ENCODE data around the gene TMEM174.
"Not testable (repeated sequence)": the region's sequence is repeated elsewhere in the genome, so short reads cannot be mapped to it uniquely, and the experiment has no call there.

Gene TMEM174

GRCh38 chr5:73193592-73193991 is 20.6 kb downstream of the TMEM174 start:
- DNase-seq (ENCODE audit: low read depth in 2 of 2), result no peak

DNA sequence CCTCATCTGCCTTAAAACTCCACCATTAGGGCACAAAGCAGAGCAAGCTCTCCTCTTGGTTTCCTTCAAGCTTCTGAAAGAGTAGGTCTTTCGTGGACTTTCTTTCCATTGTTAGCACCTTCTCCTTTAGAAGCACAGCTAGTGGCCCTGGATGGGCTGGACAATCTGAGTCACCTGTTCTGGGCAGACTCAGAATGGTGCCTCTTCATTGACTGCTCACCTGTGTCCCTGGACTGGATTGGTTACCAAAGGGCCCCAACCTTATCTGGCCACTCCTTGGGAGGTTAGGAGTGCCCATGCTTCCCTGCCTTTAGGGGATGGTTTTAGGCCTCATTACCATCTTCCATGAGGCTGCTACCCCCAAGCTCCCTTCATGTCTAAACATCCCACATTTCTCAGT is 23.2 kb downstream of the TMEM174 start:
- DNase-seq (ENCODE audit: low read depth in 2 of 2), result no peak

- DNase-seq (ENCODE audit: low read depth in 2 of 2), result no peak
These were observed 24.8 kb downstream of the TMEM174 start for GRCh38 chr5:73197637-73198257.

DNA sequence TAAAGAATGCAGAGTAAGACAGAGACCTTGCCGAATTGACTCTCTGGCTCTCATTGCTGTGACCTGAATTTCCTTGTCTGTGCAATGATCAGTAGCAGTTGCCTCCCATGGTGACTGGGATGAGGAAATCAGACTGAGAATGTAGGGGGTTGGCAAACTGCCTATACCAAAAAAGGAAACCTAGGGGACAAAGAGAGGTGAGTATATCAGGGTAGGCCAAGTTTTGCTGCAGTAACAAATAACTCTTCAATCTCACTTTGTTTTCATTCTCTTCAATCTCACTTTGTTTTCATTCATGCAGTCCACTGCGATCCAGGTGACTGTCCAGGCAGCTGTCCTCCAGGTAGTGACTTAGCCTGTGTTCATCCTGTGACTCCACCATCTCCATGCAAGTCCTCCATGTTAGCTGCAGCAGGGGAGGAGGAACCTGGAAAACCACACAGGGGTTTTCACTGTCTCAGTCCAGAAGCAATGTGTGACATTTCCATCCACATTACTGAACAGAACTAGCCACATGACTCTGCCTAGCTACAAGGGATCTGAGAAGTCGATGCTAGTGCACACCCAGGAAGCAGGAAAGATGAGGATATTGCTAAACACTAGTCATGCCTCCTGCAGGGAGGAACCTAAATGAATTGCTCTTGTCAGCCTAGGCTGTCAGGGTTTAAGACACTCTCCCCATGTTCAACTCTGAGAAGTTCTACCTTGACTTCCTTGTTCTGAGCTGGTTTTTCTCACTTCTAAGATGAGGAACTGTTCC is 26.0 kb downstream of the TMEM174 start:
- no peak for DNase-seq (ENCODE audit: low read depth in 2 of 2)

- no peak for DNase-seq (ENCODE audit: low read depth in 2 of 2)
These were observed 26.7 kb downstream of the TMEM174 start for GRCh38 chr5:73199671-73200070.

DNA sequence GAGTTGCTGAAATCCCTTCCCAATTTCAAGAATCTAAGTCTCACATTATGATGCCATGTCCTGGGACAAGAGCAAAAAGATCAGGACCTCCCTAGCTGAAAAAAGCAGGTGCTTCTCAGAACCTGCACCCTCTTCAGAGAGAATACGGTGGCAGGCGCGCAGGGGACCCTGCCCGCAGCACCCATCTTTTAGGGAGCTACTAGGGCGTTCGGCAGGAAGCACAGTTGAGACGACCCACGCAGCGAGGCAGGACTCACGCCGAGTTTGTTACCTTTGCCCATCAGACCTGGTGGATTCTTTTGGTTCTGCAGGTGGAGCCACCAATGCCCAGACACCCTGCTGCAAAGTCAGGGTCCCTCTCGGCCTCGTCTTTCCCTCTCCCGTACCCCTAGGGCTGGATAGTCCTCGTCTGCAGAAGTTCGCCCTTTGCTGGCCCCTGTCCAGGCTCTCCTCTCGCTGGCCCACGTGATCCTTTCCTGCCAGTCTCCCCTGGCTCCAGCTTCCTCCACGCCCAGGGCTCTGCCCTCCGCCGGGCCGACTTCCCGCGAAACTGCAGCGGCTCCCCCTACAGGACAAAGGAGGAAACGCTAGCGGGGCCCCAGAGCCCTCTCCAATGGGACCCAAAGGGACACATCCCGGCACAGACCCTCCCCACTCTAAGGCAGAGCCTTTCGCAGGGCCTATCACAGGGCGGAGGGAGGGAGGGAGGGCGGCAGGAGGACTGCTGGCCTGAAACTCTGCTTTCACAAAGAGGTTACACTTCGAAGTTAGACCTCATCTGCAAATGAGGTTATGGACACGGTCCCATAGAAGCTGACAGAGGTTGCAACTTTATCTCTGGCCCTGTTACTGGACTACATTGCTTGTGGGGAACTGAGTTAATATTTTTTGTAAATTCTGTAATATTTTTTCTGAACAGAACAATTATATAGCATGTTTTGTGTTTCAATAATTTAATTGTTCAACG is 28.8 kb downstream of the TMEM174 start:
- peak; percentile 67 for DNase-seq (ENCODE audit: low read depth in 2 of 2)

GRCh38 chr5:73204332-73204731 is 31.3 kb downstream of the TMEM174 start:
- no peak for DNase-seq (ENCODE audit: low read depth in 2 of 2)

- no peak for DNase-seq (ENCODE audit: low read depth in 2 of 2)
These were observed 31.7 kb downstream of the TMEM174 start for GRCh38 chr5:73204733-73205132.

DNA sequence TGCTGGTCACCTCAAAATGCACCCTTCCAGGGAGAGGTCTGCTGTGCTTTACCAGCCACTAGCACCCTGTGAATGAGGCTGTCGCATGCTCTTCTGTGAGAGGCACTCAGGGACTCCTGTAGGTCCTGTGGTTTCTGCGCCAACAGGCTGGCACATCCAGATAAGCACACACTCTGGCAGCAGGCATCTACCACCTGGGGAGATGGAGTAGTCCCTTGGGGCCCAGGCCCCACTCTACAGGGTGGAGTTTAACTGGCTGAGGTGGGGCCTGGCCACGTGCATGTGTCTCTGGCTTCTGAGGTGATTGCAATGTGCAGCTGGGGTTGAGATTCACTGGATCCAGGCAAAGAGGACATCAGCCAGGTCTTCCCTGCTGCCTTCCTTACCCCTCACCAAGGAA is 32.3 kb downstream of the TMEM174 start:
- DNase-seq (ENCODE audit: low read depth in 2 of 2), result no peak

DNA sequence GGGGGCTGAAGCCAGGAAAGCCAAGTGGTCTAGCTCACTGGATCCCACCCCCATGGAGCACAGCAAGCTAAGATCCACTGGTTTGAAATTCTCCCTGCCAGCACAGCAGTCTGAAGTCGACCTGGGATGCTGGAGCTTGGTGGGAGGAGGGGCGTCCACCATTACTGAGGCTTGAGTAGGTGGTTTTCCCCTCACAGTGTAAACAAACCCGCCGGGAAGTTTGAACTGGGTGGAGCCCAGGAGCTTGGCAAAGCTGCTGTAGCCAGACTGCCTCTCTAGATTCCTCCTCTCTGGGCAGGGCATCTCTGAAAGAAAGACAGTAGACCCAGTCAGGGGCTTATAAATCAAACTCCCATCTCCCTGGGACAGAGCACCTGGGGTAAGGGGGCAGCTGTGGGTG is 34.2 kb downstream of the TMEM174 start:
- not testable (repeated sequence) for DNase-seq (ENCODE audit: low read depth in 2 of 2)

DNA sequence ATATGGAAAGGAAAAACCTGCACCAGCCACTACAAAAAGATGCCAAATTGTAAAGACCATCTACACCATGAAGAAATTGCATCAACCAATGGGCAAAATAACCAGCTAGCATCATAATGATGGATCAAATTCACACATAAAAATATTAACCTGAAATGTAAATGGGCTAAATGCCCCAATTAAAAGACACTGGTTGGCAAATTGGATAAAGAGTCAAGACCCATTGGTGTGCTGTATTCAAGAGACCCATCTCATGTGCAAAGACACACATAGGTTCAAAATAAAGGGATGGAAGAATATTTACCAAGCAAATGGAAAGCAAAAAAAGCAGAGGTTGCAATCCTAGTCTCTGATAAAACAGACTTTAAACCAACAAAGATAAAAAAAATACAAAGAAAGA is 36.1 kb downstream of the TMEM174 start:
- not testable (repeated sequence) for DNase-seq (ENCODE audit: low read depth in 2 of 2)

GRCh38 chr5:73212693-73213092 is 39.7 kb downstream of the TMEM174 start:
- DNase-seq (ENCODE audit: low read depth in 2 of 2), result not testable (repeated sequence)

GRCh38 chr5:73213566-73213998 is 40.6 kb downstream of the TMEM174 start:
- no peak for DNase-seq (ENCODE audit: low read depth in 2 of 2)

GRCh38 chr5:73214306-73214705 is 41.3 kb downstream of the TMEM174 start:
- no peak for DNase-seq (ENCODE audit: low read depth in 2 of 2)

DNA sequence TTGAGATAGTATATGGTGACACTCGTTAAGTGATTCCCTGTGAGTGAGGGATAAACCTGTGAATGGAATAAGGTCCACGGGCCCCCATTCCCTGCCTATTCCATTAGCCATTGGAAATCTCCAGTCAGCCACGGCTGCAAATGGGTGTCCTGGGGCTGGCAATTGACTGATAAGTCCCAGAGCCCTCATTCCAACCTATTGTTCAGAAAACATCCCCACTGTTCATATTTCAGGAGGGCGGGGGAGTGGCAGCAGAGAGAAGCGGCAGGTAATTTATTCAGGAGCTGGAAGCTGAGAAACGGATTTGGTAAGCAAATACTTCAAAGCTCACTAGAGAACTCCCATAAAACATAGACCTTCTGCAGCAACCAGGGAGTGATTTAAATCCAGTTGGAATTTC is 42.0 kb downstream of the TMEM174 start:
- DNase-seq (ENCODE audit: low read depth in 2 of 2), result no peak

DNA sequence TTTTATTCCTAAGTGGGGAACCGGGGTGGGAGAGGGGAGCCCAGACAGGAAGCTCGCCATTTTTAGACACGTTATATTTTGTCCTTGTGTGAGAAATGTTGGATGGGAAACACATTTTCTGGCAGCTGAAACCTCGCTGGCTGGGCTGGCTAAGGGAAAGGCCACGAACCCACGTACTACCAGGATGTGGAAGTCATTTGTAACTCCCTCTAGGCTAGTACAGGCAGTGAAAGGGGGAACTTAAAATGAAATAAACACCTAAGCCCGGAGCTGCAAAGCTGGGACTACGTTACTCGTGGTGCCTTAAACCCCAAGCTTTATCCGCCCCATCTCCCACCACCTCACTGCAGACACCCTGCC is 42.5 kb downstream of the TMEM174 start:
- no peak for DNase-seq (ENCODE audit: low read depth in 2 of 2)

- DNase-seq (ENCODE audit: low read depth in 2 of 2), result peak; percentile 43 to 54
These were observed 43.1 kb downstream of the TMEM174 start for GRCh38 chr5:73215891-73216610.

GRCh38 chr5:73218552-73219171 is 45.7 kb downstream of the TMEM174 start:
- no peak for DNase-seq (ENCODE audit: low read depth in 2 of 2)

GRCh38 chr5:73219336-73219735 is 46.3 kb downstream of the TMEM174 start:
- not testable (repeated sequence) for DNase-seq (ENCODE audit: low read depth in 2 of 2)

- no peak for DNase-seq (ENCODE audit: low read depth in 2 of 2)
These were observed 48.2 kb downstream of the TMEM174 start for GRCh38 chr5:73221161-73221560.

- no peak for DNase-seq (ENCODE audit: low read depth in 2 of 2)
These were observed 48.7 kb downstream of the TMEM174 start for GRCh38 chr5:73221726-73222125.

All from activated CD4-positive, alpha-beta T cell treated with anti-CD3 and anti-CD28 coated beads for 24 hours (primary cell).